HG03039 (cell line): ENCODE data around the gene FOXM1.
"Not testable (repeated sequence)": the region's sequence is repeated elsewhere in the genome, so short reads cannot be mapped to it uniquely, and the experiment has no call there.

Experiments used
- ATAC-seq: cut with Tn5 transposase; IDR thresholded peaks from one replicate; pipeline ENCODE4 v1.9.1; 2021; ENCODE audit warnings: mild to moderate bottlenecking, moderate library complexity; ENCODE audit not compliant: unreplicated experiment

The FOXM1 gene

GRCh38 chr12:2886768-2887450 lies 9.9 kb upstream of the FOXM1 start:
- ATAC-seq = no peak

- ATAC-seq = no peak
Observed at GRCh38 chr12:2884810-2885209, 7.8 kb upstream of the FOXM1 start.

- no peak for ATAC-seq
Observed at GRCh38 chr12:2879853-2880252, 2.9 kb upstream of the FOXM1 start.

- no peak for ATAC-seq
Observed at GRCh38 chr12:2877953-2878732, 1.2 kb upstream of the FOXM1 start.

- peak; percentile 28 for ATAC-seq
Observed at GRCh38 chr12:2876431-2877046, 435 bp downstream of the FOXM1 start.

GRCh38 chr12:2868986-2869632 lies 7.9 kb downstream of the FOXM1 start:
- ATAC-seq = not testable (repeated sequence)

GRCh38 chr12:2864198-2864597 lies 12.8 kb downstream of the FOXM1 start:
- ATAC-seq = no peak

- ATAC-seq = not testable (repeated sequence)
Observed at GRCh38 chr12:2863402-2863801, 13.6 kb downstream of the FOXM1 start.

GRCh38 chr12:2862876-2863275 lies 14.1 kb downstream of the FOXM1 start:
- ATAC-seq = no peak

GRCh38 chr12:2860170-2860569 lies 16.8 kb downstream of the FOXM1 start:
- ATAC-seq = no peak

GRCh38 chr12:2858944-2859421 lies 18.0 kb downstream of the FOXM1 start:
- ATAC-seq = no peak

GRCh38 chr12:2858334-2858733 lies 18.6 kb downstream of the FOXM1 start:
- no peak for ATAC-seq

- ATAC-seq = no peak
Observed at GRCh38 chr12:2857576-2857975, 19.4 kb downstream of the FOXM1 start.

GRCh38 chr12:2857021-2857431 lies 19.9 kb downstream of the FOXM1 start, which contains the start of gene TEX52:
Gene TEX52, minus strand, starts transcription at chr12:2857039. Its CDS starts 13 bp downstream, at chr12:2857026.
- ATAC-seq = no peak

GRCh38 chr12:2856051-2856450 lies 20.9 kb downstream of the FOXM1 start:
- no peak for ATAC-seq

GRCh38 chr12:2855546-2855945 lies 21.4 kb downstream of the FOXM1 start:
- ATAC-seq = no peak

GRCh38 chr12:2854669-2855453 lies 22.1 kb downstream of the FOXM1 start:
- ATAC-seq = no peak

- no peak for ATAC-seq
Observed at GRCh38 chr12:2853626-2854025, 23.3 kb downstream of the FOXM1 start.

- ATAC-seq = no peak
Observed at GRCh38 chr12:2851931-2852330, 25.0 kb downstream of the FOXM1 start.

GRCh38 chr12:2845280-2845679 lies 31.7 kb downstream of the FOXM1 start:
- no peak for ATAC-seq
